ENCODE results near the gene EMC1.
"Not testable (repeated sequence)": the region's sequence is repeated elsewhere in the genome, so short reads cannot be mapped to it uniquely, and the experiment has no call there.

GRCh38 chr1:19285366-19285765 is 34.0 kb upstream of the EMC1 start:
- TF ChIP-seq, protein P1, sequence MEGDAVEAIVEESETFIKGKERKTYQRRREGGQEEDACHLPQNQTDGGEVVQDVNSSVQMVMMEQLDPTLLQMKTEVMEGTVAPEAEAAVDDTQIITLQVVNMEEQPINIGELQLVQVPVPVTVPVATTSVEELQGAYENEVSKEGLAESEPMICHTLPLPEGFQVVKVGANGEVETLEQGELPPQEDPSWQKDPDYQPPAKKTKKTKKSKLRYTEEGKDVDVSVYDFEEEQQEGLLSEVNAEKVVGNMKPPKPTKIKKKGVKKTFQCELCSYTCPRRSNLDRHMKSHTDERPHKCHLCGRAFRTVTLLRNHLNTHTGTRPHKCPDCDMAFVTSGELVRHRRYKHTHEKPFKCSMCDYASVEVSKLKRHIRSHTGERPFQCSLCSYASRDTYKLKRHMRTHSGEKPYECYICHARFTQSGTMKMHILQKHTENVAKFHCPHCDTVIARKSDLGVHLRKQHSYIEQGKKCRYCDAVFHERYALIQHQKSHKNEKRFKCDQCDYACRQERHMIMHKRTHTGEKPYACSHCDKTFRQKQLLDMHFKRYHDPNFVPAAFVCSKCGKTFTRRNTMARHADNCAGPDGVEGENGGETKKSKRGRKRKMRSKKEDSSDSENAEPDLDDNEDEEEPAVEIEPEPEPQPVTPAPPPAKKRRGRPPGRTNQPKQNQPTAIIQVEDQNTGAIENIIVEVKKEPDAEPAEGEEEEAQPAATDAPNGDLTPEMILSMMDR (IDR thresholded peaks at IDR 0.05): not testable (repeated sequence)
- TF ChIP-seq POLR2A (IDR thresholded peaks at IDR 0.05): not testable (repeated sequence)
